ENCODE results near the gene ADISSP. TPM values are rescaled to one million over a fixed set of nuclear protein-coding genes. Genes with fewer than 3 reads are reported as not detected.

ADISSP gene
- total RNA-seq, result 15.3 and 18.5 TPM in 2 replicates

DNA sequence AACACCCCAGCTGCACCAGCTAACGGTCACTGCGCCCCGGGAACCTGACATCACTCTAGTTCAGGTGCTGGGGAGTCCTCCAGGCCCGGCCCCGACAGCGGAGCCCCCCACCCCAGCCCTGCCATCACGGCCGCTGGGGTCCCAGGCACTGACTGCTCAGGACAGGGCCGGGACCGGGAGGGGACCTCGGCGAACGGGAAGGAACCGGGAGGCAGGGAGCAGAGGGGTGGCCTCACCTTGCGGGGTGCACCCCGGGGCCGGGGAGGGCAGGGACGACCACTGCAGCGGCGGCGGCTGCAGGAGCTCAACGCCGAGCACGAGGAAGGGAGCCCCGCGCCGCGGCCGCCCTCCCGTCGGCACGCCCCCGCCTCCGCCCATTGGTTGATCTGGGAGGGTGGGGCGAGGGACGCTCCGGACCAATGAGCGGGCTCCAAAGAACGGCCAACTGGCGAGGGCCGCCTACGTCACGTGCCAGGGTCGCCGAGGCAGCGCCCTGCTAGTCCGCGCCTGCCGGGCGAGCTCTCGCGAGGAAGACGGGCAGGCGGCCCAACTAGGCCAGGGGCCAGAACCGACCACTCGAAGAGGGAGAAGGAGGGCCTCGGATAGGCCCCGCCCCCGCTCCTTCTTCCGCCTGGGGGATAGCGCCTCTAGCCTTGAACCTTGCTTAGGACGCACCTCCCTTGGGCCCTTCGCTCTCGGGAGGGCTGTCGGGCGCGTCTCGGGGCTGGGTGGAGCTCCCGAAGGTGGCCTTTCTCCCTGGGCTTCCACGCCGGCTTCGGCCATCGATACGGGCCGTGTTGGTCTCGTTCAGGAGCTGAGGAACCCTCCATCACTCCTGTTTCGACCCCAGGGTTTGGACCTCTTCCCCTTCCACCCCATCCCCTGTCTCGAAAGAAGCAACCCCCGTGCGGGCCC is at the start of gene ADISSP:
TSS of gene ADISSP (minus strand) at position 327 of the 915 bp plus-strand sequence. CDS start 7,653 bp downstream, outside the sequence.
- Histone ChIP-seq H3K4me3 (ENCODE audit: insufficient read depth, low read length) (peak within 1 kb of the TSS; percentile 88), H3K27me3 (ENCODE audit: insufficient read depth, low read length) (no peaks in the 10 kb centered on the region)

DNA sequence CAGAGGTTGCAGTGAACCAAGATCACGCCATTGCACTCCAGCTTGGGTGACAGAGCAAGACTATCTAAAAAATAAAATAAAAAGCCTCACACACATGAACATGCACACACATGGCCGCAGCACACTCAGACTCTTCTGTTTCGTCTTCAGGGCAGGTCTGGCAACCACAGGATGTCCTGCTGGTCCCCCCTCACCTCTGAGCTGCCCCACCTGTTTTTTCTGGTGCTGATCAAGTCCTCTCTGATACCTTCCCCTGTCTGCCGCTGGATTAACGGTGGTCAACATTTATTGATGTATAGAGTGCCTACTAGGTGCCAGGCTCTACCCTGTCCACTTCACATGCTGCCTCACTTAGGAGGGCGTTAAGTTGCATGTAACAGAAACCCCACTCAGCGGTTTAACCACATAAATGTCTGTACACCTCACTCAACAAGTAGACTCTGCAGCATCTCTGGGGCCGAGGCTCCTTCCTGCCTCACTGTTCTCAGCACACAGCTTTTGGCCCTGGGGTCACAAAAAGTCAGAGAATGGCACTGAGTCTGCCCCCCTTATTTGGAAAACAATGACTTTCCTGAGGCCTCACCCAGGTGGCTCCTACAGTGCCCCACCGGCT is 48.3 kb upstream of the ADISSP start:
- peak; percentile 21 for DNase-seq (ENCODE audit: insufficient read length, low spot score, missing footprints)
- TF ChIP-seq, protein P1, sequence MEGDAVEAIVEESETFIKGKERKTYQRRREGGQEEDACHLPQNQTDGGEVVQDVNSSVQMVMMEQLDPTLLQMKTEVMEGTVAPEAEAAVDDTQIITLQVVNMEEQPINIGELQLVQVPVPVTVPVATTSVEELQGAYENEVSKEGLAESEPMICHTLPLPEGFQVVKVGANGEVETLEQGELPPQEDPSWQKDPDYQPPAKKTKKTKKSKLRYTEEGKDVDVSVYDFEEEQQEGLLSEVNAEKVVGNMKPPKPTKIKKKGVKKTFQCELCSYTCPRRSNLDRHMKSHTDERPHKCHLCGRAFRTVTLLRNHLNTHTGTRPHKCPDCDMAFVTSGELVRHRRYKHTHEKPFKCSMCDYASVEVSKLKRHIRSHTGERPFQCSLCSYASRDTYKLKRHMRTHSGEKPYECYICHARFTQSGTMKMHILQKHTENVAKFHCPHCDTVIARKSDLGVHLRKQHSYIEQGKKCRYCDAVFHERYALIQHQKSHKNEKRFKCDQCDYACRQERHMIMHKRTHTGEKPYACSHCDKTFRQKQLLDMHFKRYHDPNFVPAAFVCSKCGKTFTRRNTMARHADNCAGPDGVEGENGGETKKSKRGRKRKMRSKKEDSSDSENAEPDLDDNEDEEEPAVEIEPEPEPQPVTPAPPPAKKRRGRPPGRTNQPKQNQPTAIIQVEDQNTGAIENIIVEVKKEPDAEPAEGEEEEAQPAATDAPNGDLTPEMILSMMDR (IDR thresholded peaks at IDR 0.05; ENCODE audit: extremely low read depth, low read depth, low read length), result no peak
- H3K27me3 ChIP-seq (ENCODE audit: insufficient read depth, low read length), result no peaks in the 10 kb centered on the region

More for the DNA sequence above, at the start of gene ADISSP:
- peak within 1 kb of the TSS; percentile 83 for H3K27ac ChIP-seq (ENCODE audit: low read depth, low read length)
- no peaks in the 10 kb centered on the region for H3K9me3 ChIP-seq (ENCODE audit: low read depth, low read length)
- H3K4me2 ChIP-seq (ENCODE audit: insufficient read depth, low read length), result peak within 1 kb of the TSS; percentile 95
- H4K20me1 ChIP-seq (ENCODE audit: insufficient read depth, low read length), result no peaks in the 10 kb centered on the region
- H3K79me2 ChIP-seq (ENCODE audit: insufficient read depth, low read length), result peaks cover 24% of the 10 kb centered on the region
- DNase-seq (ENCODE audit: insufficient read length, low spot score, missing footprints), result peak; percentile 100
- TF ChIP-seq, protein P1 (IDR thresholded peaks at IDR 0.05; ENCODE audit: extremely low read depth, low read depth, low read length), result no peak
- H3K4me1 ChIP-seq (ENCODE audit: insufficient read depth, low read length), result peaks cover 34% of the 10 kb centered on the region
- peak within 1 kb of the TSS; percentile 94 for H2AFZ ChIP-seq (ENCODE audit: low read length)
- H3K36me3 ChIP-seq (ENCODE audit: insufficient read depth, low read length), result no peaks in the 10 kb centered on the region

DNA sequence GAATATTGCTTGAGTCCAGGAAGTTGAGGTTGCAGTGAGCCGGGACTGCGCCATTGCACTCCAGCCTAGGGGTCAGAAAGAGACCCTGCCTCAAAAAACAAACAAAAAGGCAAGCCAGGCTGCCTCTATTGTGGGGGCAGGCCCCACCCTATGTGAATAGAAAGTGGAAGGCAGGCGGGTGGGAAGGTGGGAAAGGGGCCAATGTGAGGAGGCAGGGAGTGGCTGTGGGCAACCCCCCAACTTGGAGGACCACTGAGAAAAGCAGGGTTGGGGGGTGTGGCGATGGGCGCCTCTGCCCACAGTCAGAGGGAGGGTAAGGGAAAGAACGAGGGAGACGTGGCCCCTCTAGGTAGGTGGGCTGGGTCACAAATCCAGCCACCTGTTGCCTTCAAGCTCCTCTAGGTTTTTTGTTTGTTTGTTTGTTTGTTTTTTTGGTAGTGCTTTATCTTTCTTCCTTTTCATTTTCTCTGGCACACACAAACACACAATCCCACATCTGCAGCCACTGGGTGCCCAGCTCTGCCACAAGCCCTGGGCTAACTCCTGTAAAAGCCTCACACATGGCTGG is 47.5 kb upstream of the ADISSP start:
- no peaks in the 10 kb centered on the region for H3K36me3 ChIP-seq (ENCODE audit: insufficient read depth, low read length)
- DNase-seq (ENCODE audit: insufficient read length, low spot score, missing footprints), result peak; percentile 14
- H3K27ac ChIP-seq (ENCODE audit: low read depth, low read length), result no peak overlapping the region
- TF ChIP-seq, protein P1 (IDR thresholded peaks at IDR 0.05; ENCODE audit: extremely low read depth, low read depth, low read length), result no peak
- no peak overlapping the region for H3K4me3 ChIP-seq (ENCODE audit: insufficient read depth, low read length)
- no peaks in the 10 kb centered on the region for H4K20me1 ChIP-seq (ENCODE audit: insufficient read depth, low read length)
- H2AFZ ChIP-seq (ENCODE audit: low read length), result no peak overlapping the region
- peaks cover 32% of the 10 kb centered on the region for H3K4me1 ChIP-seq (ENCODE audit: insufficient read depth, low read length)
- no peak overlapping the region for H3K4me2 ChIP-seq (ENCODE audit: insufficient read depth, low read length)
- H3K27me3 ChIP-seq (ENCODE audit: insufficient read depth, low read length), result no peaks in the 10 kb centered on the region
- peaks cover 4% of the 10 kb centered on the region for H3K79me2 ChIP-seq (ENCODE audit: insufficient read depth, low read length)
- no peaks in the 10 kb centered on the region for H3K9me3 ChIP-seq (ENCODE audit: low read depth, low read length)

More for the DNA sequence above, 48.3 kb upstream of the ADISSP start:
- no peaks in the 10 kb centered on the region for H3K9me3 ChIP-seq (ENCODE audit: low read depth, low read length)
- H3K4me2 ChIP-seq (ENCODE audit: insufficient read depth, low read length), result no peak overlapping the region
- H3K27ac ChIP-seq (ENCODE audit: low read depth, low read length), result no peak overlapping the region
- H3K4me1 ChIP-seq (ENCODE audit: insufficient read depth, low read length), result peaks cover 24% of the 10 kb centered on the region
- H4K20me1 ChIP-seq (ENCODE audit: insufficient read depth, low read length), result no peaks in the 10 kb centered on the region
- no peaks in the 10 kb centered on the region for H3K36me3 ChIP-seq (ENCODE audit: insufficient read depth, low read length)
- H2AFZ ChIP-seq (ENCODE audit: low read length), result no peak overlapping the region
- H3K79me2 ChIP-seq (ENCODE audit: insufficient read depth, low read length), result peaks cover under 1% of the 10 kb centered on the region
- H3K4me3 ChIP-seq (ENCODE audit: insufficient read depth, low read length), result no peak overlapping the region

Data from osteoblast (primary cell).